ENCODE measurements around the gene CPEB3.
"Not testable (repeated sequence)": the region's sequence is repeated elsewhere in the genome, so short reads cannot be mapped to it uniquely, and the experiment has no call there.

CPEB3 gene

DNA sequence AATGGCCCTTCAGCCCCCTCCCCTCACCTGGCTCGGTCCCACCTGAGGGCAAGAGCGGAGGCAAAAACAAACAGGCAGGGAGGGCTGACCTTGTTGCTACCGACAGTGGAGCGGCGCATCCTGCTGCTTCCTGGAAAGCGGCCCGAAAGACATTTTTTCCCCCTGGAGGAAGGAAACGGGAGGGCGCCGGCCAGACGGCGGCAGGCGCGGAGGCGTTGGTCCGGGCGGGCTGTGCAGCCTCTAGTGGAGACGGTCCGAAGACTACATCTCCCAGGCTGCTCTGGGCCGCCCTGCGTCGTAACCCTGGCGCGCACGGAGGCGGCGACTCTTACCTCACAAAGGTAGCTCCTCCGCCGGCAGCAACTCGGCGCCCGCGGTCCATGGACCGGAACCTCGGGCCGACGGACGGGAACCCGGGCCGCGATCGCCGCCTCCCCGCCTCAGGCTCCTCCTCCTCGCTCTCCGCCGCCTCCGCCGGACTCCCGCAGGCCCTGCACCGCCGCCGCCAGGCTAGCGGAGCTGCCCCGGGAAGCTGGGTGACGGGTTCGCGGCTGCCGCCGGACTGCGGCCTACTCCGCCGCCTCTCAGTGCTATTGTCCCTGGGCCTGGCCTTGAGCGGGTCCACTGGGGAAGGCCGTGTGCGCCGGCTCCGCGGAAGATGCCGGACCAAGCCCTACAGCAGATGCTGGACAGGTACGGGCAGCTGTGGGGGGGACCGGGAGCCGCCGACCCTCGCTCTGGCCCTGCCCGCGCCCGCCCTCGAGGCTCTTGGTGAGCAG, at the start of gene CPEB3, which contains the start of gene MARCHF5:
TSS of gene CPEB3 (minus strand) at position 242 of the 779 bp plus-strand sequence. CDS start 50,728 bp downstream, outside the sequence.
TSS of gene MARCHF5 (plus strand) at position 331 of the 779 bp plus-strand sequence. CDS start at position 659, 328 bp downstream.
- DNase-seq (ENCODE audit: low spot score), result peak; percentile 97

- DNase-seq (ENCODE audit: low spot score), result not testable (repeated sequence)
These were observed 39.0 kb upstream of the CPEB3 start for GRCh38 chr10:92329927-92330326.

DNA sequence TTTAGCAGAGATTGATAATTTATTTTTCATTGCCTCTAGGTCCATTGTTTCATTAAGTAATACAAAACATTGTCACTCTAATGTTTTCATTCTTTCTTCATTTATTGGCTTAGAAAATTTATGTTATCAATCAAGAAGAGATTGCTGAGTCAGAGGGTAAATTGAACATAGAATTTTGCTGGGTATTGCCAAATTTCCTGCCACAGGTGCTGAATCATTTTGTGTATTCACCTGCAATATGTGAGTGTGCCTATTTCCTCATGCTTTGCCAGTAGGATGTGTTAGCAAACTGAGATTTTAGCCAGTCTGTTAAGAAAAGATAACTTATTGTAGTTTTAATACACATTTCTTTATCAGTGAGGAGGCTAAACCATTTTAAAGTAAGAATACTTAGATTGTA, 38.1 kb upstream of the CPEB3 start:
- no peak for DNase-seq (ENCODE audit: low spot score)

DNA sequence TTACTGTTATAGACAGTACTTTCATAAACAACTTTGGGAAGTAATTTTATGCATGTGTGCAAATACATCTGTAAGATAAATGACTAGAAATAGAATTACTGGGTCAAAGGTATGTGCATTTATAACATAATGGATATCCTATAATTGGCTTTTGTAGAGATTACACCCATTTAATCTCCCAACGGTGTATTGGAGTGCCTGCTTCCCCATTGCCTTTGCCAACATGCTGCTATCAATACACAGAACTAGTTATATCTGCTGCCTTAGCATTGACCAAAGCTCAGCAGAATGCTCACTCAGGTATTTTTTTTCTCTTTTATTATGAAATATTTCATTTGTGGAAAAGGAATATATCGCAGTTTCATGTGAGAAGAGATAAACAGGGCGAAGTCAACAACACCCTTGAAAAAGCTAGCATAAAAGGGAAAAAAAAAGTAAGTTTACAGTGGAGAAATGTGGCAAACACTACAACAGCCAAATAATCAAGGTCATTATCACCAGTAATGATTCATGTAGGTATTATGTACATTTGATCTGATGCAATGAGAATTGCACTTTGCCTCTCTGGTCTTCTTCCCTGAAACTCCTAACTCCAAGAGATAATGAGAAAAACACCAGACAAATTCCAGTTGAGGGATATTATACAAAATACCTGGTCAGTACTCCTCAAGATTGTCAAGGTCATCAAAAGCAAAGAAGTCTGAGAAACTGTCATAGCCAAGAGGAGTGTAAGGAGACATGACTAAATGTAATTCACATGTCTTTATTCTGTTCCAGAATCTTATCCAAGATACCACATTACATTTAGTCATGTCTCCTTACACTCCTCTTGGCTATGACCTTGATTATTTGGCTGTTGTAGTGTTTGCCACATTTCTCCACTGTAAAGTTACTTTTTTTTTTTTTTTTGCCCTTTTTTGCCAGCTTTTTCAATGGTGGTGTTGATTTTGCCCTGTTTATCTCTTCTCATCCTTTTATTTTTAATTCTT, 36.9 kb upstream of the CPEB3 start:
- no peak for DNase-seq (ENCODE audit: low spot score)

- no peak for DNase-seq (ENCODE audit: low spot score)
These were observed 32.2 kb upstream of the CPEB3 start for GRCh38 chr10:92323079-92323478.

GRCh38 chr10:92316610-92317009, 25.7 kb upstream of the CPEB3 start:
- DNase-seq (ENCODE audit: low spot score), result no peak

GRCh38 chr10:92313750-92314149, 22.9 kb upstream of the CPEB3 start:
- no peak for DNase-seq (ENCODE audit: low spot score)

GRCh38 chr10:92309272-92309671, 18.4 kb upstream of the CPEB3 start:
- no peak for DNase-seq (ENCODE audit: low spot score)

DNA sequence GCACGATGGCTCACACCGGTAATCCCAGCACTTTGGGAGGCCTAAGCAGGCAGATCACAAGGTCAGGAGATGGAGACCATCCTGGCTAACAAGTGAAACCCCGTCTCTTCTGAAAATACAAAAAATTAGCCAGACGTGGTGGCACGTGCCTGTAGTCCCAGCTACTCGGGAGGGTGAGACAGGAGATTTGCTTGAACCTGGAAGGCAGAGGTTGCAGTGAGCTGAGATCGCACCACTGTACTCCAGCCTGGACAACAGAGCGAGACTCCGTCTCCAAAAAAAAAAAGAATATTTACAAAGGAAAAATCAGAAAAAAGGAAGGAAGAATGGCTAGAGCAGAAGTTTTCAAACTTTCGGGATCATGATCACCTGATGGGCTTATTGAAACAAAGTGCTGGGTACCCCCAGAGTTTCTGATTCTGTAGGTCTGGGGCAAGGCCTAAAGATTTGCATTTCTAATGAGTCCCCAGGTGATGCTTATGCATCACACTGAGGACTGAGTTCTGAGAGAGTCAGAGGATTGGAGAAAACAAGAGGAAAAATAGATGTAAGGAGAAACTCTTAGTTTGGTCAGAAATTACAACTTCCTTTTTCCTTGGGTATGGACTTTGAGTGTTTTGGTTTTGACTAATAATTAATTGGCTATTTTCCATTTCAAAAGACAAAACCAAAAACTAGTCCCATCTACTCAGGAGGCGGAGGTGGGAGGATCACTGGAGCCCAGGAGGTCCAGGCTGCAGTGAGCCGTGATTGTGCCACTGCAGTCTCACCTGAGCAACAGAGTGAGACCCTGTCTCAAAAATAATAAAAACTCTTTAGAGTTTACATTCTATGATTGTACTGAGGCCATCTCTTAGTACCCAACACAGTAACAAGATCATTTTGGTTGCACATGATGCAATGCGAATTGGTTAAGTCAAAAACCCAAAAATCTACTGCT, 14.5 kb upstream of the CPEB3 start:
- no peak for DNase-seq (ENCODE audit: low spot score)

DNA sequence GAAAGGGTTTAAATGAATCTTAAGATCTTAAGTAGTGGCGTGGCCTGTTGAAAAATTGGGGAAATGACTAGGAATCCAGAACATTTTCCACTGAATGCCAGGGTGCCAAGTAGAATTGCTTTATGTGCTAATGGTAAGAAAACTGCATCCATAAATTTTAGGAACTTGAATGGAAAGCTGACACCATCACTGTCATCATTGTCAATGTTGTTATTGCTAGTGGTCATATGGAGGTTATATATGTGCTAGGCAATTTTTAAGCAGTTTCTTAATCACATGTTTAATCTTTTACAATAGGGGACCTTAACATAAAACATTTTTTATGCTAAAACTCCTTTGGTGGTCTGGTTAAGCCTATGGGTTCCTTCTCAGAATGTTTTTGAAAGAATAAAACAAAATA, 13.2 kb upstream of the CPEB3 start:
- DNase-seq (ENCODE audit: low spot score), result no peak

GRCh38 chr10:92303096-92303495, 12.2 kb upstream of the CPEB3 start:
- no peak for DNase-seq (ENCODE audit: low spot score)

DNA sequence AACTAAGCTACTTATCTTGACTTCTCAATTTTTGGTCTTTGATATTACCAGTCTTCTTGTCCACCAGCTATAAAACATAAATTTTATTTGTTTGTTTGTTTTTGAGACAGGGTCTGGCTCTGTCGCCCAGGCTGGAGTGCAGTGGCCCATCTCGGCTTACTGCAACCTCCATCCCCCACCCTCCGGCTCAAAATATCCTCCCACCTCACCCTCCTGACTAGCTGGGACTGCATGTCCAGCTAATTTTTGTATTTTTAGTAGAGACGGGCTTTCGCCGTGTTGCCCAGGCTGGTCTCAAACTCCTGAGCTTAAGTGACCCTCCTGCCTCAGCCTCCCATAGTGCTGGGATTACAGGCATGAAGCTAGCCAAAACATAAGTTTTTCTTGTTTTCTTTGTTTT, 7.6 kb upstream of the CPEB3 start:
- DNase-seq (ENCODE audit: low spot score), result no peak

- DNase-seq (ENCODE audit: low spot score), result no peak
These were observed 1.3 kb upstream of the CPEB3 start for GRCh38 chr10:92291921-92292845.

DNA sequence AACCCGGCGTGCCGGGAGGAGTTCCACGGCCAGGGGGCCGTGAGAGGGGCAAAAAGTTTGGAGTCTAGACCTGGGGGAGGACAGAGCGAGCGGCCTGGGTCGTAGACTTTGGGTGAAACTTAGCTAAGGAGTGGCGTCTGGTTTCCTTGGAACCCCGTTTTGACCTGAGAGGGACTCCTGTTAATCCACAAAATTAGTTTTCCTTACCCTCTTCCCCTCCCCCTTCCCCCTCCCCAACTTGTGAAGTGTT, 663 bp upstream of the CPEB3 start:
- DNase-seq (ENCODE audit: low spot score), result no peak

- no peak for DNase-seq (ENCODE audit: low spot score)
These were observed 622 bp downstream of the CPEB3 start for GRCh38 chr10:92290076-92290836.

GRCh38 chr10:92284112-92284704, 6.7 kb downstream of the CPEB3 start:
- DNase-seq (ENCODE audit: low spot score), result no peak

DNA sequence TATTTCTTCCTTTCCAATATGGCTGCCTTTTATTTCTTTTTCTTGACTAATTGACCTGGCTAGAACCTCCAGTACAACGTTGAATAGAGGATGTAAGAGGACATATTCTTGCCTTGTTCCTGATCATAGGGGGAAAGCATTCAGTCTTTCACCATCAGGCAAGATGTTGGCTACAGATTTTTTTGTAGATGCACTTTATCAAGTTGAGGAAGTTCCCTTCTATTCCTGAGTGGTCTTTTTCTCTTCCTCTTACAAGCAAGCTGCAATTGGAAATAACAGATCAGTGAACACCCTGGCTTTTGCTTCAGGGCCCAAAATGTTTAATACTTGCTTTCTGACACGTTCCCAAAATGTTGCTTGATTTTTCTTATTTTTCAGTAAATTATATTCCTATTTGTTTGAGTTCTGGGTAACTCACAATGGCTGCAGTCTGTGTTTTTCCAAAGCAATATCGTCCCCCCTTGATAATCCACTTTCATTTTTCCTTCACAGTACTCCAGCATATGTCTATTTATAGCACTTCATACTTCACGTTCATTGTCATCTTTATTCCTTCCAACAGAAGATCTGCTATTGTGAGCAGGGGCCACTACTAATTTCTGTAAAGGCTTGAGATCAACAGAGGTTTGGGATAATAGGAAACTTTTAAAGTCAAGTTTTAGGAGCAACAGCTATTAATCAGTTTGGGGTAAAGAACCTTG, 11.7 kb downstream of the CPEB3 start:
- no peak for DNase-seq (ENCODE audit: low spot score)

GRCh38 chr10:92274071-92274470, 16.8 kb downstream of the CPEB3 start:
- no peak for DNase-seq (ENCODE audit: low spot score)

DNA sequence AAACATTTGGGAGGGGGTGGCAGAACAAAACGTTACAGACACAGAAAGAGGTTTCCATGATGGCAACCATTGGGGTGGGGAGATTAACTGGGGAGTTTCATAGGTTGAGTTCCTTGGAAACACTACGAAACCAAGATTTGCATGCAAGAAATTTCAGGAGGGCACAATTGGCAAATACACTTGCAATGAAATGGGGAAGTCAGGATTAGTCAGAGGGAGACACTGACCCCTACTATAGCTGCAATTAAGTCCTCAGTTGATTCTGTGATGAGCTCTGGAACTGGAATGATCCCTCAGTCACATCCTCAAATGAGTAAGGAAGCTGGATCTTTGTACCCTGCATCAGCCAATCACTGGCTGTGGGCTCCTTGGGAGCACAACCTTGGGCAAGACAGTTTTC, 22.1 kb downstream of the CPEB3 start:
- DNase-seq (ENCODE audit: low spot score), result no peak
